ENCODE results near the gene CELF4.

The CELF4 gene

DNA sequence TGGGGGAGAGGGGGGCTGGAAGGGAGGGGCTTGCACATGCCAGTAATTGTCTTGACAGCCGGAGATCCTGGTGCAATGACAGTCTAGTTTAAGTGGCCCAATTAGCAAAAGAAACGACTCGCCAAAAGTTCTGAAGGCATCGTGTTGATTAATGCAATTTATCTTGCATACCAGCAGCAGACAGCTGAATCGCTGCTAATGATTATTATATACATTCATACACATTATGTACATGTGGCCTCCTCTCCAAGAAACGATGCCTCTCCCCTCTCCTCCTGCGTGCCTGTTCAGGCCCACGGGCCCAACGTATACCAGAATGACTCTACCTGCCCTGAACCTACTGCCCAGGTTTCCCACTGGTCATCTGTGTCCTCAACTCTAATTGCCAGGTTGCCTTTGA lies 214.5 kb downstream of the CELF4 start:
- H3K27ac ChIP-seq (ENCODE audit: low read depth, low read length) = no peak overlapping the region
- no peaks in the 10 kb centered on the region for H4K20me1 ChIP-seq (ENCODE audit: low read depth, low read length)
- H3K4me3 ChIP-seq (ENCODE audit: insufficient read depth, low read length, poor library complexity, severe bottlenecking) = no peak overlapping the region
- H3K36me3 ChIP-seq (ENCODE audit: low read length) = no peaks in the 10 kb centered on the region
- H2AFZ ChIP-seq (ENCODE audit: low read depth, low read length, severe bottlenecking) = no peak overlapping the region
- H3K9me2 ChIP-seq (replicated peaks; ENCODE audit: insufficient read depth, low read length) = no peaks in the 10 kb centered on the region
- H3K27me3 ChIP-seq (ENCODE audit: low read length) = no peaks in the 10 kb centered on the region
- no peaks in the 10 kb centered on the region for H3K9me3 ChIP-seq (ENCODE audit: insufficient read depth, low read length)
- TF ChIP-seq, protein P1, sequence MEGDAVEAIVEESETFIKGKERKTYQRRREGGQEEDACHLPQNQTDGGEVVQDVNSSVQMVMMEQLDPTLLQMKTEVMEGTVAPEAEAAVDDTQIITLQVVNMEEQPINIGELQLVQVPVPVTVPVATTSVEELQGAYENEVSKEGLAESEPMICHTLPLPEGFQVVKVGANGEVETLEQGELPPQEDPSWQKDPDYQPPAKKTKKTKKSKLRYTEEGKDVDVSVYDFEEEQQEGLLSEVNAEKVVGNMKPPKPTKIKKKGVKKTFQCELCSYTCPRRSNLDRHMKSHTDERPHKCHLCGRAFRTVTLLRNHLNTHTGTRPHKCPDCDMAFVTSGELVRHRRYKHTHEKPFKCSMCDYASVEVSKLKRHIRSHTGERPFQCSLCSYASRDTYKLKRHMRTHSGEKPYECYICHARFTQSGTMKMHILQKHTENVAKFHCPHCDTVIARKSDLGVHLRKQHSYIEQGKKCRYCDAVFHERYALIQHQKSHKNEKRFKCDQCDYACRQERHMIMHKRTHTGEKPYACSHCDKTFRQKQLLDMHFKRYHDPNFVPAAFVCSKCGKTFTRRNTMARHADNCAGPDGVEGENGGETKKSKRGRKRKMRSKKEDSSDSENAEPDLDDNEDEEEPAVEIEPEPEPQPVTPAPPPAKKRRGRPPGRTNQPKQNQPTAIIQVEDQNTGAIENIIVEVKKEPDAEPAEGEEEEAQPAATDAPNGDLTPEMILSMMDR (IDR thresholded peaks at IDR 0.05; ENCODE audit: insufficient read depth, low read length, poor library complexity, severe bottlenecking) = no peak
- no peak for TF ChIP-seq EZH2phosphoT487 (conservative IDR thresholded peaks at IDR 0.05; ENCODE audit: low read length)
- no peaks in the 10 kb centered on the region for H3F3A ChIP-seq (ENCODE audit: insufficient read depth)
- no peak overlapping the region for H3K9ac ChIP-seq (ENCODE audit: low read length)
- H3K4me2 ChIP-seq (ENCODE audit: low read depth, low read length, poor library complexity, severe bottlenecking) = no peak overlapping the region
- H3K79me2 ChIP-seq (ENCODE audit: insufficient read depth, low read length) = no peaks in the 10 kb centered on the region

GRCh38 chr18:37348729-37349128 lies 216.9 kb downstream of the CELF4 start:
- no peaks in the 10 kb centered on the region for H3K79me2 ChIP-seq (ENCODE audit: insufficient read depth, low read length)
- no peak overlapping the region for H3K4me3 ChIP-seq (ENCODE audit: insufficient read depth, low read length, poor library complexity, severe bottlenecking)
- H4K20me1 ChIP-seq (ENCODE audit: low read depth, low read length) = no peaks in the 10 kb centered on the region
- no peak for TF ChIP-seq EZH2phosphoT487 (conservative IDR thresholded peaks at IDR 0.05; ENCODE audit: low read length)
- no peaks in the 10 kb centered on the region for H3K27me3 ChIP-seq (ENCODE audit: low read length)
- H3K4me2 ChIP-seq (ENCODE audit: low read depth, low read length, poor library complexity, severe bottlenecking) = no peak overlapping the region
- H2AFZ ChIP-seq (ENCODE audit: low read depth, low read length, severe bottlenecking) = no peak overlapping the region
- no peaks in the 10 kb centered on the region for H3K9me3 ChIP-seq (ENCODE audit: insufficient read depth, low read length)
- no peak overlapping the region for H3K9ac ChIP-seq (ENCODE audit: low read length)
- H3K36me3 ChIP-seq (ENCODE audit: low read length) = no peaks in the 10 kb centered on the region
- no peaks in the 10 kb centered on the region for H3F3A ChIP-seq (ENCODE audit: insufficient read depth)
- no peaks in the 10 kb centered on the region for H3K9me2 ChIP-seq (replicated peaks; ENCODE audit: insufficient read depth, low read length)
- H3K27ac ChIP-seq (ENCODE audit: low read depth, low read length) = no peak overlapping the region

- Histone ChIP-seq H3K79me2 (ENCODE audit: insufficient read depth, low read length) (no peaks in the 10 kb centered on the region), H3K36me3 (ENCODE audit: low read length) (no peaks in the 10 kb centered on the region), H4K20me1 (ENCODE audit: low read depth, low read length) (no peaks in the 10 kb centered on the region), H3K4me3 (ENCODE audit: insufficient read depth, low read length, poor library complexity, severe bottlenecking) (no peak overlapping the region), H3K27ac (ENCODE audit: low read depth, low read length) (no peak overlapping the region), H2AFZ (ENCODE audit: low read depth, low read length, severe bottlenecking) (no peak overlapping the region), H3K27me3 (ENCODE audit: low read length) (no peaks in the 10 kb centered on the region), H3K9ac (ENCODE audit: low read length) (no peak overlapping the region), H3K9me2 (replicated peaks; ENCODE audit: insufficient read depth, low read length) (no peaks in the 10 kb centered on the region), H3F3A (ENCODE audit: insufficient read depth) (no peaks in the 10 kb centered on the region), H3K4me2 (ENCODE audit: low read depth, low read length, poor library complexity, severe bottlenecking) (no peak overlapping the region), H3K9me3 (ENCODE audit: insufficient read depth, low read length) (no peaks in the 10 kb centered on the region)
- TF ChIP-seq EZH2phosphoT487 (conservative IDR thresholded peaks at IDR 0.05; ENCODE audit: low read length) = no peak
- TF ChIP-seq, protein P1 (IDR thresholded peaks at IDR 0.05; ENCODE audit: insufficient read depth, low read length, poor library complexity, severe bottlenecking) = no peak
Measured at GRCh38 chr18:37346048-37346447, 219.6 kb downstream of the CELF4 start.

GRCh38 chr18:37343542-37343851 lies 222.1 kb downstream of the CELF4 start:
- Histone ChIP-seq H3F3A (ENCODE audit: insufficient read depth) (no peaks in the 10 kb centered on the region), H3K4me2 (ENCODE audit: low read depth, low read length, poor library complexity, severe bottlenecking) (no peak overlapping the region), H3K9me2 (replicated peaks; ENCODE audit: insufficient read depth, low read length) (no peaks in the 10 kb centered on the region), H3K9me3 (ENCODE audit: insufficient read depth, low read length) (no peaks in the 10 kb centered on the region), H4K20me1 (ENCODE audit: low read depth, low read length) (no peaks in the 10 kb centered on the region), H3K36me3 (ENCODE audit: low read length) (no peaks in the 10 kb centered on the region), H3K9ac (ENCODE audit: low read length) (no peak overlapping the region), H3K4me3 (ENCODE audit: insufficient read depth, low read length, poor library complexity, severe bottlenecking) (no peak overlapping the region), H3K79me2 (ENCODE audit: insufficient read depth, low read length) (no peaks in the 10 kb centered on the region), H3K27ac (ENCODE audit: low read depth, low read length) (no peak overlapping the region), H3K27me3 (ENCODE audit: low read length) (no peaks in the 10 kb centered on the region), H2AFZ (ENCODE audit: low read depth, low read length, severe bottlenecking) (no peak overlapping the region)
- no peak for TF ChIP-seq EZH2phosphoT487 (conservative IDR thresholded peaks at IDR 0.05; ENCODE audit: low read length)
- TF ChIP-seq, protein P1 (IDR thresholded peaks at IDR 0.05; ENCODE audit: insufficient read depth, low read length, poor library complexity, severe bottlenecking) = no peak
